Colon (tissue), 2 donors: ENCODE results near the gene GRAMD1B.

Experiments used
- FAIRE-seq: peaks from 2 replicates; lab custom pipeline; 2012; peaks lifted over from hg19 to GRCh38; lab: Jason Lieb, UNC
- donor health status: control.
- donor health status: control.

GRAMD1B gene

GRCh38 chr11:123429913-123430720 is at the start of gene GRAMD1B:
Gene GRAMD1B, plus strand, starts transcription at chr11:123430269. Its CDS starts 524 bp downstream, at chr11:123430793.
- FAIRE-seq = no peak

- FAIRE-seq = no peak
Observed at GRCh38 chr11:123381149-123381548, 48.9 kb upstream of the GRAMD1B start.

GRCh38 chr11:123381817-123382554 is 48.1 kb upstream of the GRAMD1B start:
- no peak for FAIRE-seq

DNA sequence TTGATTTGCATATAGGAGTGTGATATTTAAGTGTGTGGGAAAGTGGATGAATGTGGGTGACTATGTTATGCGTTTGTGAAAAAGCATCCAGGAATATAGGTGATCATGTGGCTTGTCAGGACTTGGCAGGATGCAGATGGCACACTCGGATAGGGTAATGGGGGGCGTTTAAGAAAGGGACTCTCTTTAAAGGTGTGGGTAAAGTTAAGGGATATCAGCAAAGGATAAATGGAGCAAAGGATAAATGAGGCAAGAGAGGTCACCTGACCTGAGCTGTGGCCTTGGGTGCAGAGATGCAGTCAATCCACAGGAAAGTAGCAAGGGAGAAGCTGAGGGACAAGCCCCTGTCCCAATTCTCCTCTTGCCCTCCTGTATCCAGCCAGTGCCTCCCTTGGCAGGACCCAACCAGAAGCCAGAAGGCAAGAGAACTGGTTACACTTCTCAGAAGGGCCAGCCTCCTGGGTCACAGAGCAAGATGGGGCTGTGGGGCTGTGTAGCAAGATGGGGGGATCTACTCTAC is 47.5 kb upstream of the GRAMD1B start:
- no peak for FAIRE-seq

DNA sequence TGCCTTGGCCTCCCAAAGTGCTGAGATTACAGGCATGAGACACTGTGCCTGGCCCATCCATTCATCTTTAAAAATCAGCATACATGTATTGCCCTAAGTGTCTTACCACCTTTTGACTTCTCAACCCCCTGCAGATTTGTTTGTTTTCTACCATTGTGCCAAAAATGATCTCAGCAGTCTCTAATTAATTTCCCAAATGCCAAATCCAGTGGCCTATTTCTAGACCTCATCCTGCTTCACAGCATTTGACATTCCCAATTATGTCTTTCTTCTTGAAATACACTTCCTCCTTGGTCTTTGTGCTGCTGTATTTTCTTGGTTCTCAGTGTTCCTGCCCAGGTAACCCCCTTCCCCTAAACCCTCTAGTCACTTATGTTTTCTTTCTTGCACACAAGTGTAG is 46.0 kb upstream of the GRAMD1B start:
- FAIRE-seq = no peak

GRCh38 chr11:123386796-123387510 is 43.1 kb upstream of the GRAMD1B start:
- FAIRE-seq = no peak

GRCh38 chr11:123388640-123389039 is 41.4 kb upstream of the GRAMD1B start:
- no peak for FAIRE-seq

DNA sequence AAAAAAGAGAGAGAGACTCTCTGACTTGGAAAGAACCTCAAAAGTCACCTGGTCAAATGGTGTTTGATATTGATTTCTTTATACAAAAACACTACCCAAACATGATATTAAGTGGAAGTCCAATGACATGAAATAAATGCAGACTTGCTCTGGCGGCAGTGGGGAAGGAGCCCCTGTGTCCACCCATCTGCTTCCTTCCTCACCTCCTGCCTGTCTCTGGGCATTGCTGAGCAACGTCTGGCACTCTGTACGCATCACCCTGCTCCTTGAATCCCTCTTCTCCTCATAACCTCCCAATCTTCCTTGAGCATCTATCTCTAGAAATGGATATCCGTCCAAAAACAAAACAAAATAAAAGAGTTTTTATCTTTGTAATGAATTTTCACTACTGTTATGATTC is 39.9 kb upstream of the GRAMD1B start:
- no peak for FAIRE-seq

DNA sequence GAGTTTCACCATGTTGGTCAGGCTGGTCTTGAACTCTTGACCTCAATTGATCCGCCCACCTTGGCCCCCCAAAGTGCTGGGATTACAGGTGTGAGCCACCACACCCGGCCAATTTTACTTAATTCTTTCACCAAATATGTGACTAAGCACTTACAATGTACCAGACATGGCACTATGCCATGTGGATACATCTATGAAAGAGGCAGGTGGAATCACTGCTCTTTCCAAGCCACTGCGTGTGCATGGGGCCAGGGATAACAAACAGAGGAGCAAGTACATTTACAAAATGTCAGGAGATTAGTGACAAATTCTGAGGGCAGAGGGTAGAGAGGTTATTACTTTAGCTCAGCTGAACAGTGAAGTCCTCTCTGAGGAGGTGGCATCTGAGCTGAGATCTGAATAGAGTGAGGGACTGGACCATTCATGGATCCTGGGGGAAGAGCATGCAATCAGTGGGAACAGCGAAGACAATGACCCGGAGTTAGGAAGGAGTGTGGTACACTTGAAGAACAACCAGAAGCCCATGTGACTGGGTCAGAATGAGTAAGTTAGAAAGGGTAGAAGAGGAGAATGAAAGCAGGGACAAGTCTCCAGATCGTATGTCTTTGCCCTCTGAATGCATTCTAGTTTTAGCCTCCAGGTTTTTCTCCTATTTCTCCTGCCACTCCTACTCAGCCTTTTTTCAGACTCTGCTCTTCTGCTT is 38.3 kb upstream of the GRAMD1B start:
- no peak for FAIRE-seq

- FAIRE-seq = no peak
Observed at GRCh38 chr11:123392431-123392830, 37.6 kb upstream of the GRAMD1B start.

DNA sequence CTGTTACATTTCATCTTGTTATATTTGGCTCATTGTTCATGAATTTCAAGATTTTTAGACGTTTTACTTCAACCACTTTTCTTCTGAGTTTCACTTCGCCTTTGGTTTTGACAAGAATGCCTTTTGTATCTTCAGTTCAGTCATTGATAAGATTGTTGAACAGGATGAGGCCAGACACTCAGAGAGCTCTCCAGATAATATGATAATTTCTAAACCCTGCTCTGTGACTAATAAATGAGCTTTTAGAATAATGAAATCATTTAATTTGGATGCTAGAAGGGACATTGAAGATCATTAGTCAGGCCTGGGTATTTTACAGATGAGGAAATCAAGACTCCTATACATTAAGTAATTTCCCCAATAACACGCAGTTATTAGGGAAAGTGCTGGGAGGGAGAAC is 37.2 kb upstream of the GRAMD1B start:
- no peak for FAIRE-seq

- no peak for FAIRE-seq
Observed at GRCh38 chr11:123393312-123393927, 36.6 kb upstream of the GRAMD1B start.

- no peak for FAIRE-seq
Observed at GRCh38 chr11:123404676-123405075, 25.4 kb upstream of the GRAMD1B start.

- no peak for FAIRE-seq
Observed at GRCh38 chr11:123405123-123405592, 24.9 kb upstream of the GRAMD1B start.

DNA sequence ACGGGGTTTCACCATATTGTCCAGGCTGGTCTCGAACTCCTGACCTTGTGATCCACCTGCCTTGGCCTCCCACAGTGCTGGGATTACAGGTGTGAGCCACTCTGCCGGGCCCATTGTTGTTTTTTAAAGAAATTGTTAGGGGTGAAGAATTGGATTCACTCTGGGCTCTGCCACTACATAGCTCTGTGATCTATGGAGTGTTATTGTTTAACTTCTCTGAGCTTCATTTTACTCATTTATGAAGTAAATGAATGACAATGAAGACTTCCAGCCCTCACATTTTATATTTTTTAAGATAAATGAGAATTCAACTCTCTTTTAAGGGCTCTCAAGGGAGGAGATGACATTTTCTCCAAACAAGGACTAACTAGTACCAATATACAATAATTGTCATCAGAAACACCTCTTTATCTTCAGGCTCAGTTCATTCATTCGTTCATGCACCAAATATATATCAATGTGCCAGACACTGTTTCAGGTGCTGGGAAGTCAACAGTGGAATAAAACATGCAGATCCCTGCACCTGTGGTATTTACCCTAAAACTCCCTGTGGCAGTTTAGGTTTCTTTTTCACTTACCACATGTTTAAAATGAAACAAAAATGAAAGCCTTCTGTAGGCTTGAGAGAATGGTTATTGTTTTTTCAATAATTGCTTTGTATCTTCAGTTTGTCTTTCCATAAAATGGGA is 23.5 kb upstream of the GRAMD1B start:
- FAIRE-seq = no peak

DNA sequence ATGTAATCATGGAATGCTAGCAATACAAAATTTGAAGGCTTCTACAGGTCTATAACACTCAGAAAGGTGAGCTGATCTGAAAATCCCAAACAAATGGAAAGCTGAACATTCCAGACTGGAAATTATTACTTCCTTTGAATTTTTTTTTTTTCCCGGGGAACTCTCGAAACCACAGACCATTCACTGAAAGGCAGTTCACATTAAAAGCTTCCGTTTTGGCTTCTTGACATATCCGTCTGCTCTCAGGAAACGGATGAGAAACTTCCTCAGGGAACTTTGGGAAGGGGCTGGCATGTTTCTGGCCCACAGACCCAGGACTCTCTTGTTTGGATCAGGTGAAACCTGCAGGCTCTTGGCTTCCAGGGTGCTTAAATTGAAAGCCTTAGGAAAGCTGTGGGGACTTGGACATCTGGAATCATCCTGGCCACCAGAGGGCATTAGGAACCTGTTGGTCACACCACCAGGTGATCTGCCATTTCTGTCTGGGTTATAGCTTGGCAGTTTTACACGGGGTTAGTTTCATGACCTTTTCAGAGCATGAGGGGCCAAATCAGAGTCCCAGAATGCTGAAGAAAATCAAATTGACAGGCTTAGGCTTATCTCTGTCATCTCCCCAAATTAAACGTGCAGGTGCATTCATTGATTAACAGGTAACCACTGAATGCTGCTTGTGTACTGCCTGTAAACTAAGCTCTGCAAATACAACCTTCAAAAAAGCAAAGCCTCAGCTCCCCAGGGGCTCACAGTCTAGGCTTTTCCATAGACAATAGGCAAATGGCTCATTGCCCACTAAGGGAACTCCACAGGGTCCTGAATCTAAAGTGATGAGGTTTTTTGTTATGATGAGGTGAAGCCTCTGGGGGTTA is 22.7 kb upstream of the GRAMD1B start:
- FAIRE-seq = no peak

- FAIRE-seq = no peak
Observed at GRCh38 chr11:123407996-123408597, 22.0 kb upstream of the GRAMD1B start.

DNA sequence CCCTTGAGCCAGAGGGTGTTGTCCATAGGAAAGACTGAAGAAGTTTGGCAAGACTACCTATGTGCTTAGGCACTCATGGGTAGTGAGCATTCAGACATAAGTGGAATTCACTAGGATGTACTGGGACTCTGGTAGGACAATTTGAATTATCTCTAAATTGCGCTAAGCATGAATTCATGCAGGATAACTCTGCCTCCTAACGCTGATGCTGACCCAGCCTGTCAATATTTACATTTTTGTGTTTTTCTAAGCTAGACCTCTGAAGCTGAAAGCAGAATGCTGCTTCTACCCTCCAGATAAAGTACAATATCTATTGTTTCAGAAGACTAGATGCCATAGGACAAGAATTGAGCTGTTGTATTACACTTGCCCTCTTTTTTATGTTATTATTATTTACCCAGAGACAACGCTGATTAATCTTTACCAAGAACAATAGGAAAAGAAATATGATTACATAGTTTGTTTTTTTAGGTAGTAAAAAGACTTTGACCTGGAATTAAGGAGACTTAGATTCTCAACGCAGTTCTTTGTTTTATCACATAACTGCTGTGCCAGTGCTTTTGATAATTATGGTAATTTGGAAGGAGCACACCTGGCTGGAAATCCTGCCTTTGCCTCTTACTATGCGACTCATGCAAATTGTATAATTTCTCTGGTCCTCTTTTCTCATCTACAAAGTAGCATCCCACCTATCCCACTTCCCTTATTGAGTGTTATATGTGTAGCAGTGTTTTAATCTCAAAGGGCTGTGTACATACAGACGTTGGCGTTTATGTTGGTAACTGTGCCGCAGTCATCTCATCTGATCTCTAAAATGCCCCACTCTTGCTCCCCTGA is 21.2 kb upstream of the GRAMD1B start:
- no peak for FAIRE-seq
